Colonic mucosa (tissue), 4 donors: Measurements from ENCODE around the gene ECHDC3. TPM values are rescaled to one million over a fixed set of nuclear protein-coding genes. Genes with fewer than 3 reads are reported as not detected.

Experiments used
- DNase-seq: peaks from one replicate; pipeline ENCODE4 v3.0.0-alpha.2; 2020
- H3K27ac ChIP-seq: fragments of 200-600 bp; one replicate; pipeline ENCODE4 v1.8.0; 2021
- H3K27me3 ChIP-seq: fragments of 200-600 bp; one replicate; pipeline ENCODE4 v1.8.0; 2021
- H3K36me3 ChIP-seq: fragments of 200-600 bp; one replicate; pipeline ENCODE4 v1.8.0; 2021
- H3K4me1 ChIP-seq: fragments of 200-600 bp; one replicate; pipeline ENCODE4 v1.8.0; 2021; ENCODE audit warnings: mild to moderate bottlenecking
- H3K4me3 ChIP-seq: fragments of 200-600 bp; one replicate; pipeline ENCODE4 v1.8.0; 2021
- H3K9ac ChIP-seq, 2 donors: one replicate each; pipeline ENCODE4 v1.7.0; 2013; ENCODE audit warnings: control low read depth in 2 of 2, low read depth in 2 of 2, low read length in 2 of 2
- H3K9me3 ChIP-seq: fragments of 200-600 bp; one replicate; pipeline ENCODE4 v1.8.0; 2021
- CTCF ChIP-seq: fragments of 200-600 bp; IDR thresholded peaks from one replicate; pipeline ENCODE4 v1.8.0; 2022; ENCODE audit warnings: antibody characterized with exemption, mild to moderate bottlenecking
- intact Hi-C: fragments of 100-400 bp; cut with DNase I; formaldehyde crosslinking; loops from one replicate; pipeline ENCODE4 v1.14.1; 2022
- total RNA-seq, 2 donors: library from RNA; stranded (reverse); fragmentation: NEBNext Ultra II Directional in 1 of 2; extraction: Animal tissue kit (Norgen Biotek cat#: 25700) in 1 of 2; gene quantifications; one replicate each; pipeline ENCODE4 v1.2.1, GENCODE V29; 2021
- donor health status: healthy.
- donor health status: DM: no; HTN: no; CAD: no.
- donor health status: DM: no; HTN: no; CAD: no.

The ECHDC3 gene
- total RNA-seq, 2 donors from 2014 or later: 14.0 to 17.6 TPM

GRCh38 chr10:11755512-11756263 lies 13.5 kb downstream of the ECHDC3 start:
- Histone ChIP-seq H3K4me3 (no peak overlapping the region), H3K27me3 (no peaks in the 10 kb centered on the region), H3K4me1 (no peaks in the 10 kb centered on the region), H3K9me3 (no peaks in the 10 kb centered on the region), H3K27ac (no peak overlapping the region), H3K36me3 (no peaks in the 10 kb centered on the region), H3K9ac (no peak overlapping the region)
- intact Hi-C loops: loop anchor here (5.0 kb wide), 1 partner anchor 328 kb away; no protein-coding TSS in a partner anchor
- TF ChIP-seq CTCF: no peak
- DNase-seq: no peak

GRCh38 chr10:11756766-11757315 lies 14.7 kb downstream of the ECHDC3 start:
- no peak overlapping the region for H3K4me3 ChIP-seq
- no peak for TF ChIP-seq CTCF
- H3K27me3 ChIP-seq: no peaks in the 10 kb centered on the region
- intact Hi-C loops: loop anchor here (5.0 kb wide), 1 partner anchor 330 kb away; no protein-coding TSS in a partner anchor
- H3K9ac ChIP-seq: no peak overlapping the region
- H3K4me1 ChIP-seq: no peaks in the 10 kb centered on the region
- no peaks in the 10 kb centered on the region for H3K36me3 ChIP-seq
- no peak overlapping the region for H3K27ac ChIP-seq
- H3K9me3 ChIP-seq: no peaks in the 10 kb centered on the region
- DNase-seq: no peak

GRCh38 chr10:11757454-11757820 lies 15.3 kb downstream of the ECHDC3 start:
- no peaks in the 10 kb centered on the region for H3K27me3 ChIP-seq
- intact Hi-C loops: loop anchor here (5.0 kb wide), 1 partner anchor 330 kb away; no protein-coding TSS in a partner anchor
- TF ChIP-seq CTCF: no peak

GRCh38 chr10:11757821-11758463 lies 15.8 kb downstream of the ECHDC3 start:
- intact Hi-C loops: loop anchor here (1.0 to 5.0 kb wide), 2 partner anchors 243 to 331 kb away; no protein-coding TSS in a partner anchor
- Histone ChIP-seq H3K27me3 (no peaks in the 10 kb centered on the region), H3K4me3 (no peak overlapping the region), H3K36me3 (no peaks in the 10 kb centered on the region), H3K9me3 (no peaks in the 10 kb centered on the region), H3K9ac (peak overlapping the region in 1 of 2 donors; percentile 21), H3K27ac (peak overlapping the region; percentile 24), H3K4me1 (no peaks in the 10 kb centered on the region)
- peak; percentile 93 for DNase-seq
- peak; percentile 95 for TF ChIP-seq CTCF

More at GRCh38 chr10:11757454-11757820, 15.3 kb downstream of the ECHDC3 start:
- no peaks in the 10 kb centered on the region for H3K36me3 ChIP-seq
- peak overlapping the region in 1 of 2 donors; percentile 21 for H3K9ac ChIP-seq
- DNase-seq: peak; percentile 44
- no peak overlapping the region for H3K4me3 ChIP-seq
- H3K4me1 ChIP-seq: no peaks in the 10 kb centered on the region
- no peaks in the 10 kb centered on the region for H3K9me3 ChIP-seq
- H3K27ac ChIP-seq: peak overlapping the region; percentile 24

- Histone ChIP-seq H3K27ac (no peak overlapping the region), H3K4me1 (no peaks in the 10 kb centered on the region), H3K27me3 (no peaks in the 10 kb centered on the region), H3K9ac (no peak overlapping the region), H3K9me3 (no peaks in the 10 kb centered on the region), H3K36me3 (no peaks in the 10 kb centered on the region), H3K4me3 (no peak overlapping the region)
- DNase-seq: no peak
- intact Hi-C loops: loop anchor here (1.0 to 5.0 kb wide), 2 partner anchors 243 to 331 kb away; no protein-coding TSS in a partner anchor
- no peak for TF ChIP-seq CTCF
These were observed 16.5 kb downstream of the ECHDC3 start for GRCh38 chr10:11758527-11759236.
